HEK293 (cell line): Measurements from ENCODE around the gene HLF.

Experiments used
- CTCF ChIA-PET: fragments of 350-600 bp; formaldehyde crosslinking; extraction: SDS; loops from one replicate; lab custom pipeline; 2021; ENCODE audit warnings: antibody characterized with exemption; lab: Yijun Ruan, JAX
- POLR2A ChIA-PET: fragments of 300-600 bp; formaldehyde crosslinking; extraction: SDS; loops from one replicate; lab custom pipeline; 2020; ENCODE audit warnings: antibody characterized with exemption, inconsistent platforms; lab: Yijun Ruan, JAX
- H3K27ac ChIP-seq: fragments of 200-500 bp; sonication (Bioruptor generic); 2 replicates; pipeline ENCODE4 v1.5.1; 2014; ENCODE audit warnings: low read depth, low read length, control low read depth, inconsistent platforms; ENCODE audit errors: extremely low read depth
- H3K36me3 ChIP-seq, 2 experiments: fragments of 200-500 bp in 1 of 2; sonication (Bioruptor generic) in 1 of 2; 1 replicate in 1 of 2; 2 replicates in 1 of 2; pipeline ENCODE4 v1.5.1; 2014 to 2017; ENCODE audit warnings: inconsistent platforms in 2 of 2, low read length in 2 of 2; ENCODE audit not compliant: control insufficient read depth in 2 of 2, insufficient read depth in 1 of 2
- H3K4me1 ChIP-seq: fragments of 200-500 bp; sonication (Bioruptor generic); 2 replicates; pipeline ENCODE4 v1.5.1; 2014; ENCODE audit warnings: mild to moderate bottlenecking, low read length, inconsistent platforms; ENCODE audit not compliant: control insufficient read depth, insufficient read depth
- H3K4me3 ChIP-seq: 2 replicates; pipeline ENCODE4 v1.5.1; 2011; ENCODE audit warnings: low read depth, mild to moderate bottlenecking, control low read depth, low read length, moderate library complexity
- H3K9me3 ChIP-seq: fragments of 200-500 bp; sonication (Bioruptor generic); 2 replicates; pipeline ENCODE4 v1.5.1; 2014; ENCODE audit warnings: low read depth, low read length, inconsistent platforms; ENCODE audit not compliant: control insufficient read depth, insufficient read depth
- BCL11A ChIP-seq: fragments of 450-650 bp; formaldehyde crosslinking; IDR thresholded peaks from 2 replicates; pipeline ENCODE4 v1.5.1; 2016; ENCODE audit warnings: low read depth, missing biosample characterization, missing genetic modification characterization
- GLI4 ChIP-seq: fragments of 450-650 bp; formaldehyde crosslinking; IDR thresholded peaks from 2 replicates; pipeline ENCODE4 v1.5.1; 2016; ENCODE audit warnings: missing biosample characterization, missing genetic modification characterization
- GLIS2 ChIP-seq: fragments of 450-650 bp; formaldehyde crosslinking; IDR thresholded peaks from 2 replicates; pipeline ENCODE4 v1.5.1; 2016; ENCODE audit warnings: missing biosample characterization, missing genetic modification characterization
- HOXD13 ChIP-seq: sonication (generic); formaldehyde crosslinking; IDR thresholded peaks from 2 replicates; pipeline ENCODE4 v1.8.0; 2022; ENCODE audit warnings: missing genetic modification reagents, borderline replicate concordance
- KLF10 ChIP-seq: fragments of 450-650 bp; IDR thresholded peaks from 2 replicates; pipeline ENCODE4 v1.5.1; 2018; ENCODE audit warnings: missing biosample characterization, mild to moderate bottlenecking, missing genetic modification characterization
- OSR2 ChIP-seq: fragments of 450-650 bp; formaldehyde crosslinking; IDR thresholded peaks from 2 replicates; pipeline ENCODE4 v1.5.1; 2016; ENCODE audit warnings: missing biosample characterization, missing genetic modification characterization
- SALL2 ChIP-seq: fragments of 450-650 bp; formaldehyde crosslinking; IDR thresholded peaks from 2 replicates; pipeline ENCODE4 v1.5.0; 2017; ENCODE audit warnings: missing biosample characterization, mild to moderate bottlenecking, missing genetic modification characterization, borderline replicate concordance
- ZBTB8A ChIP-seq: fragments of 450-650 bp; formaldehyde crosslinking; IDR thresholded peaks from 2 replicates; pipeline ENCODE4 v1.5.1; 2016; ENCODE audit warnings: missing biosample characterization, missing genetic modification characterization
- ZNF157 ChIP-seq: fragments of 450-650 bp; formaldehyde crosslinking; IDR thresholded peaks from 2 replicates; pipeline ENCODE4 v1.5.1; 2016; ENCODE audit warnings: missing biosample characterization, missing genetic modification characterization
- ZNF16 ChIP-seq: fragments of 450-650 bp; formaldehyde crosslinking; IDR thresholded peaks from 2 replicates; pipeline ENCODE4 v1.5.1; 2016; ENCODE audit warnings: low read depth, missing biosample characterization, missing genetic modification characterization
- ZNF169 ChIP-seq: fragments of 450-650 bp; formaldehyde crosslinking; IDR thresholded peaks from 2 replicates; pipeline ENCODE4 v1.5.1; 2016; ENCODE audit warnings: missing biosample characterization, missing genetic modification characterization
- ZNF223 ChIP-seq: fragments of 450-650 bp; formaldehyde crosslinking; IDR thresholded peaks from 2 replicates; pipeline ENCODE4 v1.5.1; 2016; ENCODE audit warnings: missing biosample characterization, missing genetic modification characterization
- ZNF248 ChIP-seq: fragments of 450-650 bp; formaldehyde crosslinking; IDR thresholded peaks from 2 replicates; pipeline ENCODE4 v1.5.1; 2017; ENCODE audit warnings: missing biosample characterization, missing genetic modification characterization
- ZNF311 ChIP-seq: fragments of 450-650 bp; formaldehyde crosslinking; IDR thresholded peaks from 2 replicates; pipeline ENCODE4 v1.5.1; 2017; ENCODE audit warnings: missing biosample characterization, missing genetic modification characterization, borderline replicate concordance
- ZNF416 ChIP-seq: fragments of 450-650 bp; formaldehyde crosslinking; IDR thresholded peaks from 2 replicates; pipeline ENCODE4 v1.5.1; 2016; ENCODE audit warnings: missing biosample characterization, missing genetic modification characterization
- ZNF571 ChIP-seq: fragments of 450-650 bp; formaldehyde crosslinking; IDR thresholded peaks from 2 replicates; pipeline ENCODE4 v1.5.0; 2017; ENCODE audit warnings: missing biosample characterization, missing genetic modification characterization
- ZNF585B ChIP-seq: fragments of 450-650 bp; formaldehyde crosslinking; IDR thresholded peaks from 2 replicates; pipeline ENCODE4 v1.5.1; 2016; ENCODE audit warnings: missing biosample characterization, missing genetic modification characterization
- ZNF623 ChIP-seq: fragments of 450-650 bp; formaldehyde crosslinking; IDR thresholded peaks from 2 replicates; pipeline ENCODE4 v1.5.1; 2016; ENCODE audit warnings: missing biosample characterization, missing genetic modification characterization
- ZNF626 ChIP-seq: fragments of 450-650 bp; sonication (Bioruptor Pico); formaldehyde crosslinking; IDR thresholded peaks from 2 replicates; pipeline ENCODE4 v1.5.1; 2018; ENCODE audit warnings: missing biosample characterization, missing genetic modification characterization, inconsistent platforms
- ZNF658 ChIP-seq: fragments of 450-650 bp; formaldehyde crosslinking; IDR thresholded peaks from 2 replicates; pipeline ENCODE4; 2016; ENCODE audit warnings: missing biosample characterization, missing genetic modification characterization
- ZNF837 ChIP-seq: fragments of 450-650 bp; formaldehyde crosslinking; IDR thresholded peaks from 2 replicates; pipeline ENCODE4 v1.5.1; 2016; ENCODE audit warnings: missing biosample characterization, missing genetic modification characterization
- TF ChIP-seq, protein P1 (sequence below): fragments of 450-650 bp; formaldehyde crosslinking; IDR thresholded peaks from 2 replicates; pipeline ENCODE4 v1.5.1; 2016; ENCODE audit warnings: missing biosample characterization, missing genetic modification characterization, borderline replicate concordance
- TF ChIP-seq, protein P2 (sequence below): fragments of 450-650 bp; formaldehyde crosslinking; IDR thresholded peaks from 2 replicates; pipeline ENCODE4 v1.5.1; 2016; ENCODE audit warnings: missing biosample characterization, missing genetic modification characterization
- TF ChIP-seq, protein P3 (sequence below): fragments of 450-650 bp; formaldehyde crosslinking; IDR thresholded peaks from 2 replicates; pipeline ENCODE4 v1.5.1; 2016; ENCODE audit warnings: missing biosample characterization, missing genetic modification characterization

HLF gene

DNA sequence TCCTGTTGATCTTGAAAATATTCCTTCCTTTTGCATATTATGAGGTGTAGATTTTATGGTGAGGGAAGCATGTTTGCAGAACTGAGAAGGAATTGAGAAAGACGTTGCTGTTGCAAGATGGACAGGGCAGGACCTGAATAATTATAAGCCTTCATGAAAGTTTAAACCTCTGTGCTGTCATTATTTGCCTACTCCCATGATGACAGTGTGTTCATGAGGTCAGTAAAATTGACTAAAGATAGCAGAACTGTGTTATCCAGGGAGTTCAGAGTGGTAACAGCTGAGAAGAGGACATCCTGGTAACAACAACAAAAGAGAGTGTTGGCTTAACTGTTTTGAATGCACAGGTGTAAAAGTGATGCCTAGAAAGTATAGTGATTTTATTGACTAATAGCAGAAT, 45.3 kb upstream of the HLF start:
- TF ChIP-seq ZNF658 (tag by site-specific recombination) (no peak), BCL11A (tag by site-specific recombination) (no peak), GLIS2 (tag by site-specific recombination) (no peak), KLF10 (tag by site-specific recombination) (no peak), ZNF248 (tag by site-specific recombination) (no peak), ZNF585B (tag by site-specific recombination) (no peak), ZNF157 (tag by site-specific recombination) (no peak)
- TF ChIP-seq, protein P1, sequence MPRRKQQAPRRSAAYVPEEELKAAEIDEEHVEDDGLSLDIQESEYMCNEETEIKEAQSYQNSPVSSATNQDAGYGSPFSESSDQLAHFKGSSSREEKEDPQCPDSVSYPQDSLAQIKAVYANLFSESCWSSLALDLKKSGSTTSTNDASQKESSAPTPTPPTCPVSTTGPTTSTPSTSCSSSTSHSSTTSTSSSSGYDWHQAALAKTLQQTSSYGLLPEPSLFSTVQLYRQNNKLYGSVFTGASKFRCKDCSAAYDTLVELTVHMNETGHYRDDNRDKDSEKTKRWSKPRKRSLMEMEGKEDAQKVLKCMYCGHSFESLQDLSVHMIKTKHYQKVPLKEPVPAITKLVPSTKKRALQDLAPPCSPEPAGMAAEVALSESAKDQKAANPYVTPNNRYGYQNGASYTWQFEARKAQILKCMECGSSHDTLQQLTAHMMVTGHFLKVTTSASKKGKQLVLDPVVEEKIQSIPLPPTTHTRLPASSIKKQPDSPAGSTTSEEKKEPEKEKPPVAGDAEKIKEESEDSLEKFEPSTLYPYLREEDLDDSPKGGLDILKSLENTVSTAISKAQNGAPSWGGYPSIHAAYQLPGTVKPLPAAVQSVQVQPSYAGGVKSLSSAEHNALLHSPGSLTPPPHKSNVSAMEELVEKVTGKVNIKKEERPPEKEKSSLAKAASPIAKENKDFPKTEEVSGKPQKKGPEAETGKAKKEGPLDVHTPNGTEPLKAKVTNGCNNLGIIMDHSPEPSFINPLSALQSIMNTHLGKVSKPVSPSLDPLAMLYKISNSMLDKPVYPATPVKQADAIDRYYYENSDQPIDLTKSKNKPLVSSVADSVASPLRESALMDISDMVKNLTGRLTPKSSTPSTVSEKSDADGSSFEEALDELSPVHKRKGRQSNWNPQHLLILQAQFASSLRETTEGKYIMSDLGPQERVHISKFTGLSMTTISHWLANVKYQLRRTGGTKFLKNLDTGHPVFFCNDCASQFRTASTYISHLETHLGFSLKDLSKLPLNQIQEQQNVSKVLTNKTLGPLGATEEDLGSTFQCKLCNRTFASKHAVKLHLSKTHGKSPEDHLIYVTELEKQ: no peak
- H3K4me3 ChIP-seq: no peak overlapping the region
- H3K27ac ChIP-seq: no peak overlapping the region
- H3K36me3 ChIP-seq: no peaks in the 10 kb centered on the region
- POLR2A ChIA-PET: no interaction called here
- CTCF ChIA-PET: interaction anchor here (0.7 kb wide), 1 partner anchor 18 kb away, joined by 3 read pairs; no protein-coding TSS in a partner anchor
- H3K4me1 ChIP-seq: no peaks in the 10 kb centered on the region
- H3K9me3 ChIP-seq: no peaks in the 10 kb centered on the region

DNA sequence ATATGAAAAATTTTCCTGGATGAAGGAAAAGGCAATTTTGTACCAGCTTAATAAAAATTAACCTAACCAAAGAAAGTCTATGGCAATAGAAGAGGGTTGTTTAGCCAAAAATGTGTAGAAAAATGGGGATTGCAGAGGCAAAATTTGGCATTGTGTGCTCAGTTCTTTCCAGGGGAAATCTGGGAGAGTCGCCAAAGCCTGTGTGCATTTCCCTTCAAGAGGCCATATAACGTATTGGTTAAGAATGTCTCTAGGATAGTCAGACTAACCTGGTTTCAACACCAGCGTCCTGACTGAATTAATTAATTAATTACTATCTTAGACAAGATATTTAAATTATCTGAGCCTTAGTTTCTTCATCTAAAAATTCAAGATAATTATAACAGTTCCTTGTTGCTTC, 44.8 kb upstream of the HLF start:
- no peak overlapping the region for H3K4me3 ChIP-seq
- no peaks in the 10 kb centered on the region for H3K4me1 ChIP-seq
- TF ChIP-seq ZBTB8A (tag by site-specific recombination): no peak
- TF ChIP-seq SALL2: no peak
- no peak for TF ChIP-seq ZNF16 (tag by site-specific recombination)
- TF ChIP-seq ZNF311: no peak
- TF ChIP-seq, protein P2, sequence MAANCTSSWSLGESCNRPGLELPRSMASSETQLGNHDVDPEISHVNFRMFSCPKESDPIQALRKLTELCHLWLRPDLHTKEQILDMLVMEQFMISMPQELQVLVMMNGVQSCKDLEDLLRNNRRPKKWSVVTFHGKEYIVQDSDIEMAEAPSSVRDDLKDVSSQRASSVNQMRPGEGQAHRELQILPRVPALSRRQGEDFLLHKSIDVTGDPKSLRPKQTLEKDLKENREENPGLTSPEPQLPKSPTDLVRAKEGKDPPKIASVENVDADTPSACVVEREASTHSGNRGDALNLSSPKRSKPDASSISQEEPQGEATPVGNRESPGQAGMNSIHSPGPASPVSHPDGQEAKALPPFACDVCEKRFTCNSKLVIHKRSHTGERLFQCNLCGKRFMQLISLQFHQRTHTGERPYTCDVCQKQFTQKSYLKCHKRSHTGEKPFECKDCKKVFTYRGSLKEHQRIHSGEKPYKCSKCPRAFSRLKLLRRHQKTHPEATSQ (tag by site-specific recombination): no peak
- TF ChIP-seq OSR2 (tag by site-specific recombination): no peak
- no peak for TF ChIP-seq HOXD13 (CRISPR knock-in tag)
- no peak for TF ChIP-seq ZNF623 (tag by site-specific recombination)
- TF ChIP-seq ZNF837: no peak
- no peak for TF ChIP-seq ZNF626 (tag by site-specific recombination)
- TF ChIP-seq, protein P3, sequence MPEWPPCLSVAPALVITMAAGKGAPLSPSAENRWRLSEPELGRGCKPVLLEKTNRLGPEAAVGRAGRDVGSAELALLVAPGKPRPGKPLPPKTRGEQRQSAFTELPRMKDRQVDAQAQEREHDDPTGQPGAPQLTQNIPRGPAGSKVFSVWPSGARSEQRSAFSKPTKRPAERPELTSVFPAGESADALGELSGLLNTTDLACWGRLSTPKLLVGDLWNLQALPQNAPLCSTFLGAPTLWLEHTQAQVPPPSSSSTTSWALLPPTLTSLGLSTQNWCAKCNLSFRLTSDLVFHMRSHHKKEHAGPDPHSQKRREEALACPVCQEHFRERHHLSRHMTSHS (tag by site-specific recombination): no peak
- TF ChIP-seq ZNF571: no peak
- TF ChIP-seq ZNF169 (tag by site-specific recombination): no peak
- no peak for TF ChIP-seq ZNF223 (tag by site-specific recombination)
- TF ChIP-seq ZNF416 (tag by site-specific recombination): no peak
- no peak for TF ChIP-seq GLI4 (tag by site-specific recombination)
- no peaks in the 10 kb centered on the region for H3K9me3 ChIP-seq
- H3K36me3 ChIP-seq: no peaks in the 10 kb centered on the region
- POLR2A ChIA-PET: no interaction called here
- no peak overlapping the region for H3K27ac ChIP-seq
- CTCF ChIA-PET: interaction anchor here (0.7 kb wide), 1 partner anchor 17 kb away, joined by 3 read pairs; no protein-coding TSS in a partner anchor
